Adipocyte (in vitro differentiated cells): Measurements from ENCODE around the gene HSPA1B.
"Not testable (repeated sequence)": the region's sequence is repeated elsewhere in the genome, so short reads cannot be mapped to it uniquely, and the experiment has no call there.

Experiments
- DNase-seq: peaks from one replicate; pipeline ENCODE4 v3.0.0-alpha.2; 2015; ENCODE audit warnings: low read depth
- H3K27me3 ChIP-seq: replicated peaks from 2 replicates; pipeline ENCODE4 v1.7.0; 2013; ENCODE audit warnings: mild to moderate bottlenecking, low read length, moderate library complexity; ENCODE audit not compliant: control insufficient read depth, insufficient read depth
- H3K36me3 ChIP-seq: 2 replicates; pipeline ENCODE4 v1.7.0; 2013; ENCODE audit warnings: low read length, mild to moderate bottlenecking, moderate library complexity; ENCODE audit not compliant: control insufficient read depth, insufficient read depth, severe bottlenecking
- H3K4me1 ChIP-seq: 2 replicates; pipeline ENCODE4 v1.7.0; 2013; ENCODE audit warnings: mild to moderate bottlenecking, low read length, moderate library complexity; ENCODE audit not compliant: control insufficient read depth, insufficient read depth
- H3K4me3 ChIP-seq: 2 replicates; pipeline ENCODE4 v1.7.0; 2013; ENCODE audit warnings: mild to moderate bottlenecking, low read length, moderate library complexity
- H3K9ac ChIP-seq: 2 replicates; pipeline ENCODE4 v1.7.0; 2013; ENCODE audit warnings: mild to moderate bottlenecking, low read length, moderate library complexity
- H3K9me3 ChIP-seq: 2 replicates; pipeline ENCODE4 v1.7.0; 2013; ENCODE audit warnings: mild to moderate bottlenecking, low read length, moderate library complexity; ENCODE audit not compliant: control insufficient read depth

HSPA1B gene

GRCh38 chr6:31850765-31851484, 23.4 kb downstream of the HSPA1B start:
- DNase-seq, result no peak
- no peaks in the 10 kb centered on the region for H3K36me3 ChIP-seq
- H3K27me3 ChIP-seq, result no peaks in the 10 kb centered on the region
- no peak overlapping the region for H3K4me3 ChIP-seq
- no peaks in the 10 kb centered on the region for H3K9me3 ChIP-seq
- H3K4me1 ChIP-seq, result no peaks in the 10 kb centered on the region
- no peak overlapping the region for H3K9ac ChIP-seq

GRCh38 chr6:31851485-31851832, 23.9 kb downstream of the HSPA1B start:
- Histone ChIP-seq H3K4me3 (no peak overlapping the region), H3K36me3 (no peaks in the 10 kb centered on the region), H3K27me3 (no peaks in the 10 kb centered on the region), H3K9me3 (no peaks in the 10 kb centered on the region), H3K4me1 (no peaks in the 10 kb centered on the region), H3K9ac (no peak overlapping the region)
- peak; percentile 35 for DNase-seq

GRCh38 chr6:31851980-31852718, 24.6 kb downstream of the HSPA1B start:
- not testable (repeated sequence) for H3K9me3 ChIP-seq, H3K9ac ChIP-seq, H3K4me3 ChIP-seq, H3K36me3 ChIP-seq, DNase-seq, H3K27me3 ChIP-seq, H3K4me1 ChIP-seq

- not testable (repeated sequence) for H3K27me3 ChIP-seq, DNase-seq
Observed at GRCh38 chr6:31857774-31858173, 30.2 kb downstream of the HSPA1B start.

GRCh38 chr6:31858707-31859106, 31.2 kb downstream of the HSPA1B start:
- H3K9ac ChIP-seq, result no peak overlapping the region
- no peaks in the 10 kb centered on the region for H3K9me3 ChIP-seq
- H3K27me3 ChIP-seq, result no peaks in the 10 kb centered on the region
- H3K4me1 ChIP-seq, result peaks cover 14% of the 10 kb centered on the region
- H3K36me3 ChIP-seq, result peaks cover 38% of the 10 kb centered on the region
- H3K4me3 ChIP-seq, result no peak overlapping the region
- DNase-seq, result no peak

More at GRCh38 chr6:31857774-31858173, 30.2 kb downstream of the HSPA1B start:
- not testable (repeated sequence) for H3K4me3 ChIP-seq, H3K4me1 ChIP-seq, H3K9me3 ChIP-seq, H3K9ac ChIP-seq
- H3K36me3 ChIP-seq, result peaks cover 38% of the 10 kb centered on the region

- H3K4me1 ChIP-seq, result peaks cover 14% of the 10 kb centered on the region
- no peak overlapping the region for H3K4me3 ChIP-seq
- no peak overlapping the region for H3K9ac ChIP-seq
- H3K36me3 ChIP-seq, result peaks cover 38% of the 10 kb centered on the region
- H3K27me3 ChIP-seq, result no peaks in the 10 kb centered on the region
- no peak for DNase-seq
- no peaks in the 10 kb centered on the region for H3K9me3 ChIP-seq
Observed at GRCh38 chr6:31859923-31860322, 32.4 kb downstream of the HSPA1B start.

GRCh38 chr6:31860349-31860748, 32.8 kb downstream of the HSPA1B start:
- no peaks in the 10 kb centered on the region for H3K27me3 ChIP-seq
- no peak for DNase-seq
- H3K36me3 ChIP-seq, result peaks cover 38% of the 10 kb centered on the region
- no peaks in the 10 kb centered on the region for H3K9me3 ChIP-seq
- no peak overlapping the region for H3K9ac ChIP-seq
- no peak overlapping the region for H3K4me3 ChIP-seq
- H3K4me1 ChIP-seq, result peaks cover 14% of the 10 kb centered on the region

- H3K9me3 ChIP-seq, result no peaks in the 10 kb centered on the region
- H3K9ac ChIP-seq, result no peak overlapping the region
- peaks cover 38% of the 10 kb centered on the region for H3K36me3 ChIP-seq
- H3K27me3 ChIP-seq, result no peaks in the 10 kb centered on the region
- H3K4me3 ChIP-seq, result no peak overlapping the region
- no peak for DNase-seq
- peaks cover 14% of the 10 kb centered on the region for H3K4me1 ChIP-seq
Observed at GRCh38 chr6:31861150-31861549, 33.6 kb downstream of the HSPA1B start.

- H3K4me1 ChIP-seq, result peaks cover 14% of the 10 kb centered on the region
- peaks cover 38% of the 10 kb centered on the region for H3K36me3 ChIP-seq
- peak; percentile 11 for DNase-seq
- peak overlapping the region; percentile 85 for H3K9ac ChIP-seq
- no peaks in the 10 kb centered on the region for H3K27me3 ChIP-seq
- H3K4me3 ChIP-seq, result peak overlapping the region; percentile 86
- H3K9me3 ChIP-seq, result no peaks in the 10 kb centered on the region
Observed at GRCh38 chr6:31861919-31862343, 34.4 kb downstream of the HSPA1B start.

- peak; percentile 100 for DNase-seq
- H3K36me3 ChIP-seq, result peaks cover 31% of the 10 kb centered on the region
- H3K27me3 ChIP-seq, result no peaks in the 10 kb centered on the region
- H3K9me3 ChIP-seq, result no peaks in the 10 kb centered on the region
- peaks cover 14% of the 10 kb centered on the region for H3K4me1 ChIP-seq
- peak within 1 kb of the TSS; percentile 85 for H3K9ac ChIP-seq
- peak within 1 kb of the TSS; percentile 86 for H3K4me3 ChIP-seq
Observed at GRCh38 chr6:31862344-31863235, 35.1 kb downstream of the HSPA1B start, which contains the start of gene NEU1. Gene NEU1, minus strand, starts transcription at chr6:31862821. Its CDS starts 45 bp downstream, at chr6:31862776.

GRCh38 chr6:31864123-31864562, 36.6 kb downstream of the HSPA1B start:
- not testable (repeated sequence) for H3K27me3 ChIP-seq, DNase-seq, H3K9me3 ChIP-seq
- H3K4me1 ChIP-seq, result peaks cover 14% of the 10 kb centered on the region
- H3K9ac ChIP-seq, result peak overlapping the region; percentile 76
- peaks cover 22% of the 10 kb centered on the region for H3K36me3 ChIP-seq
- peak overlapping the region; percentile 85 for H3K4me3 ChIP-seq
